ENCODE results near the gene SCN11A.

The SCN11A gene

DNA sequence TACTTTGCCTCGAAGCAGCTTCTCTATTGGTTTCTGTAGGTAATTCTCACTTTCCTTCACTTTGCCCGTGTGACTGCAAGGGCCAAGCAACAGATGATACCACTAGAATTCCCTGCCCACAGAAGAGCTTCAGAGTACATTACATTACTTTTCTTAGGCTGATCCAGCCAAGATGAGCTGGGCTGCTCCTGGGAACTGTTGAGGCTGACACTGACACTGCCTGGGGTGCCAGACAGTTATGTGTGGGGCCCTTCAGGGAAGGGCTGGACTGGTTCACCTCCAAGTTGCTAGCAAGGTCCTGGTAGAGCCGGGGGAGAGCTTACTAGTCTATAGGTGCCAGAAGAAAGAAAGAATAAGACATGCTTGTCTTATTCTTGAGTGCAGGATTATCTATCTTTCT lies 36.7 kb upstream of the SCN11A start:
- DNase-seq (ENCODE audit: low read depth) = no peak
- TF ChIP-seq, protein P1, sequence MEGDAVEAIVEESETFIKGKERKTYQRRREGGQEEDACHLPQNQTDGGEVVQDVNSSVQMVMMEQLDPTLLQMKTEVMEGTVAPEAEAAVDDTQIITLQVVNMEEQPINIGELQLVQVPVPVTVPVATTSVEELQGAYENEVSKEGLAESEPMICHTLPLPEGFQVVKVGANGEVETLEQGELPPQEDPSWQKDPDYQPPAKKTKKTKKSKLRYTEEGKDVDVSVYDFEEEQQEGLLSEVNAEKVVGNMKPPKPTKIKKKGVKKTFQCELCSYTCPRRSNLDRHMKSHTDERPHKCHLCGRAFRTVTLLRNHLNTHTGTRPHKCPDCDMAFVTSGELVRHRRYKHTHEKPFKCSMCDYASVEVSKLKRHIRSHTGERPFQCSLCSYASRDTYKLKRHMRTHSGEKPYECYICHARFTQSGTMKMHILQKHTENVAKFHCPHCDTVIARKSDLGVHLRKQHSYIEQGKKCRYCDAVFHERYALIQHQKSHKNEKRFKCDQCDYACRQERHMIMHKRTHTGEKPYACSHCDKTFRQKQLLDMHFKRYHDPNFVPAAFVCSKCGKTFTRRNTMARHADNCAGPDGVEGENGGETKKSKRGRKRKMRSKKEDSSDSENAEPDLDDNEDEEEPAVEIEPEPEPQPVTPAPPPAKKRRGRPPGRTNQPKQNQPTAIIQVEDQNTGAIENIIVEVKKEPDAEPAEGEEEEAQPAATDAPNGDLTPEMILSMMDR (IDR thresholded peaks at IDR 0.05; ENCODE audit: control insufficient read depth, extremely low read depth, insufficient read depth) = no peak

DNA sequence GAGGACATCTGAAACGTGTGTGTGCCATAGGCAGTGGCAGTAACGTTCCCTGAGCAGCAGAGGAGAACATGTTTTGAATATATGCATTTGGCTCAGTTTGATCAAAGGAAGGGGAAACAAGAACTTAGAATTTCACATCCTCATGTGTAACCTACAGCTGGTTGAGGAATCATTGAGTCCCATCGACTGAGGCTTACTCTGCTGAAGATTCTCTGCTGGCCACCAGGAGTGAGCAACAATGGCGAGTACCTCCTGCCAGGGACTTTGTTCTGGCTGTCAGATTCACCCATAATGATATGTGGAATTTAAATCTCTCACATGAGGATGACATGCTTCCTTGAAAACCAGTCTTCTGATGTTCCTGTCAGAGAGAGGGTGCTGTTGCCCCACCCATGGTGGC lies 34.4 kb upstream of the SCN11A start:
- TF ChIP-seq, protein P1 (IDR thresholded peaks at IDR 0.05; ENCODE audit: control insufficient read depth, extremely low read depth, insufficient read depth) = no peak

More for the DNA sequence above, 36.7 kb upstream of the SCN11A start:
- H3K4me3 ChIP-seq (ENCODE audit: low read depth, low read length) = no peak overlapping the region

DNA sequence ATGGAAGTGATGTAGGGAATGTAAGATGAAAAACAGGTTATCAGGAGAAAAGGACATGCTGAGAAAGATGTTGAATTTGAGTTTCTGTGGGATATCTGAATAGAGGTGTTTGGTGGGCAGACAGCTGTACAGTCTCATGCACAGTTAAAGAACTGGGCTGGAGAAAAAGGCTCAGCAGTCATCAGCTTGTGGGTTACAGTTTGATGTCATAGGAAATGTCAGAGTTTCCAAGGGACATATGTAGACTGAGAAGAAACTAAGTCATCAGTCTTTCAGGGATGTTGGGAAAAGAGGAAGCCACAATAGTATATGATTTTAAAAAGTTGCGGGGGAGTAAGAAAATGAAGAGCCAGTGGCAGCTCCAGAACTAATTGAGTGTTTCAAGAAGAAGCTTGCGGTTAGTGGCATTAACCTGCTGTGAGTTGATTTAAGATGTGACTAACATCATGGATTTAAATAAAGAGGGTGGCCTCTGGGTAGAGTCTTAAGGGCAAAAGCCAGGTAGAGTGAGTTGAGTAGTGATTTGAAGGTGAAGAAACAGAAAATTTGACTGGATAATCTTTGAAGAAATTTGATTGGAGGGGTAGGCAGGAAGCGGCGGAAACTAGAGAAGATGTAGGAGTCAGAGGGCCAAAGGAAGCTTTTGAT lies 31.0 kb upstream of the SCN11A start:
- DNase-seq (ENCODE audit: low read depth) = no peak
- H3K4me3 ChIP-seq (ENCODE audit: low read depth, low read length) = no peak overlapping the region
- TF ChIP-seq, protein P1 (IDR thresholded peaks at IDR 0.05; ENCODE audit: control insufficient read depth, extremely low read depth, insufficient read depth) = no peak

More for the DNA sequence above, 34.4 kb upstream of the SCN11A start:
- H3K4me3 ChIP-seq (ENCODE audit: low read depth, low read length) = no peak overlapping the region
- DNase-seq (ENCODE audit: low read depth) = no peak

DNA sequence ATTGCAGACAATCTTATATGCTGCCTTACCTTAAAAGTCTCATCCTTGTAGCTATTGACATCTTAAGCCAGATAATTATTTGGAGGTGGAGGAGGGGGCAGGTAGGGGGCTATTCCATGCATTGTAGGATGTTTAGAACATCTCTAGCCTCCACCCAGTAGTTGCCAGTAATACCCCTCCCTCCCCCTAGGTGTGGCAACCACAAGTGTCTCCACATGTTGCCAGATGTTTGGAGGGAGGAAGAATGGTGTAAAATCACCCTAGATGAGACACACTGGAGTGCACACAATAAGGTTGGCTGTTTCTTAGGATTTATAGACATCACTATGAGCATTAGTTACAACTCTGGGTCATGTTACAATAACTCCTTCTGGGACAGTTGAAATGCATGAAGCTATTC lies 28.3 kb upstream of the SCN11A start:
- TF ChIP-seq, protein P1 (IDR thresholded peaks at IDR 0.05; ENCODE audit: control insufficient read depth, extremely low read depth, insufficient read depth) = no peak
- no peak for DNase-seq (ENCODE audit: low read depth)
- H3K4me3 ChIP-seq (ENCODE audit: low read depth, low read length) = no peak overlapping the region

DNA sequence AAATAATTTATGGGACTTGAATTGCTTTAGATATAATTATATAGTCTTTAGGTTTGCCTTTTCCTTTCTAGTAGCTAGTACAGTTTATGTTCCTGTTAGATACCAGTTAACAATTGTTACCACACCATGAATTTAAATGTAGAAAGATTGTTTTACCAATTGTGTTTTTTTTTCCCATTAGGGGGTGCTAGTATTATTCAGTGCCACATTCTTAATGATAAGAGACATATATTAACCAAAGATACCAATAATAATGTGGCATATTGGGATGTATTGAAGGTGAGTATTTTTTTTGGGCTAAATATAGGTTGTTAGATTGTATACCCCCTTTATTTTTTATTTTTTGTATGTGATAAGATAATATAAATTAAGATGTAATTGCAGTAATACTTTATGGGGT lies 27.8 kb upstream of the SCN11A start:
- no peak overlapping the region for H3K4me3 ChIP-seq (ENCODE audit: low read depth, low read length)
- DNase-seq (ENCODE audit: low read depth) = no peak
- TF ChIP-seq, protein P1 (IDR thresholded peaks at IDR 0.05; ENCODE audit: control insufficient read depth, extremely low read depth, insufficient read depth) = no peak

DNA sequence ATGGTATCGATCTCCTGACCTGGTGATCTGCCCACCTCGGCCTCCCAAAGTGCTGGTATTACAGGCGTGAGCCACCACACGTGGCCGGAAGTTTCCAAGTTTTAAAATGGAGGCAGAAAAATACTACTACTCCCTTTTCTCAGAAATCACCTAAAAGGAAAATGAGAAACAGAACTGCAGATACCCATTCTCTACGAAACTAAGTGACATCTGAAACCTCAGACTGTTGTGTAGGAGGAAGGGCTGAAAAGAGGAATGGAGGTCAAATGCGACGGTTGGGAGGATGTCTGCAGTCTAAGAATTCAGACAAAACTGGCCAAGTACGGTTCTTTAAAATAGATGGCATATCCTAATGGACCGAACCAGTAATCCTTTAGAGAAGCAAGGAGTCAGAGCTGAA lies 24.2 kb upstream of the SCN11A start:
- H3K4me3 ChIP-seq (ENCODE audit: low read depth, low read length) = no peak overlapping the region
- DNase-seq (ENCODE audit: low read depth) = no peak
- TF ChIP-seq, protein P1 (IDR thresholded peaks at IDR 0.05; ENCODE audit: control insufficient read depth, extremely low read depth, insufficient read depth) = no peak

DNA sequence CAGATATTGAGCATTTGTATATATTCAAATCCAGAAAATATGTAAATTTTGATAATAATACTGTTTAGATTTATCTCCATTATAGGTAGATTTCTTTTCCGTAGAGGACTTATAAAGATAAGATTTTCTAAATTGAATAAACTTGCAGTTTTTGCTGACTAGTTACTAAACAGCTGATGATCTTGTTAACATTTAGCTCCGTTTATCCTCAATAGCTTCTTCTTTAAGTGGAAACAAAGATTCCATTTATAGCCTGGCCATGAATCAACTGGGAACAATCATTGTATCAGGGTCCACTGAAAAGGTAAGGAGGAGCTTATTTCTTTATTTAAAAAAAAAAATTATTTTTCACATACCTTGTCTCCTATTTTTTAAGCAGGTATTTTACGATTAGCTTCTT lies 16.8 kb upstream of the SCN11A start:
- DNase-seq (ENCODE audit: low read depth) = no peak
- no peak overlapping the region for H3K4me3 ChIP-seq (ENCODE audit: low read depth, low read length)
- TF ChIP-seq, protein P1 (IDR thresholded peaks at IDR 0.05; ENCODE audit: control insufficient read depth, extremely low read depth, insufficient read depth) = no peak
